ENCODE results near the gene ROBO4. TPM values are rescaled to one million over a fixed set of nuclear protein-coding genes. Genes with fewer than 3 reads are reported as not detected.

The ROBO4 gene
- polyA plus RNA-seq, 1 donor = 5.1 TPM

GRCh38 chr11:124890151-124890550 is 7.5 kb downstream of the ROBO4 start:
- peaks cover 24% of the 10 kb centered on the region for H3K27me3 ChIP-seq (ENCODE audit: control insufficient read depth, insufficient read depth, low read length)
- H3K9me3 ChIP-seq (ENCODE audit: control insufficient read depth, low read depth, low read length) = no peaks in the 10 kb centered on the region
- H3K4me3 ChIP-seq (ENCODE audit: low read length) = no peak overlapping the region
- H3K36me3 ChIP-seq (ENCODE audit: control insufficient read depth, insufficient read depth, low read length) = no peaks in the 10 kb centered on the region
- no peak overlapping the region for H3K27ac ChIP-seq (ENCODE audit: low read length)
- 100% methylated on average over 1 of the region's 2 CpGs for WGBS (ENCODE audit: insufficient coverage, low lambda C conversion rate)
- H3K4me1 ChIP-seq (ENCODE audit: control insufficient read depth, insufficient read depth, low read length) = no peaks in the 10 kb centered on the region
- DNase-seq = no peak

- DNase-seq = no peak
- WGBS (ENCODE audit: insufficient coverage, low lambda C conversion rate) = 100% methylated on average over 1 of the region's 2 CpGs
- H3K4me3 ChIP-seq (ENCODE audit: low read length) = no peak overlapping the region
- no peaks in the 10 kb centered on the region for H3K36me3 ChIP-seq (ENCODE audit: control insufficient read depth, insufficient read depth, low read length)
- no peaks in the 10 kb centered on the region for H3K9me3 ChIP-seq (ENCODE audit: control insufficient read depth, low read depth, low read length)
- H3K27me3 ChIP-seq (ENCODE audit: control insufficient read depth, insufficient read depth, low read length) = peaks cover 26% of the 10 kb centered on the region
- H3K27ac ChIP-seq (ENCODE audit: low read length) = no peak overlapping the region
- H3K4me1 ChIP-seq (ENCODE audit: control insufficient read depth, insufficient read depth, low read length) = no peaks in the 10 kb centered on the region
These were observed 8.2 kb downstream of the ROBO4 start for GRCh38 chr11:124889191-124890091.

DNA sequence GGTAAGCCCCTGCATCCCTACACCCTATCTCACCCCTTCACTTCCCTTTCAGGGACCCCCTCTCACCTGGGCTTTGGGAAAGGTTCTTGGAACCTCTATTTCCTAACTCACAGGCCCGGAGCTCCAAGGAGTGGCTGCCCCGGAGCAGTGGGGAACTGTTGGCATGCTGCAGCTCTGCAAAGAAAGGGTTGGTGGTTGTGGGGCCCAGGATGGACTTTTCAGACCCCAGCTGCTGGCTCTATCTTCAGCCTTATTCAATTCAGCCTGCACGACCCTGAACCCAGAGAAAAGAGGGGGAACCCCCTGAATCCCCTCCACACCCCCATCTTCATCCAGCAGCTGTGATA is 10.0 kb downstream of the ROBO4 start:
- no CpG with 5 or more reads among the region's 3 CpGs for WGBS (ENCODE audit: insufficient coverage, low lambda C conversion rate)
- H3K27ac ChIP-seq (ENCODE audit: low read length) = no peak overlapping the region
- no peaks in the 10 kb centered on the region for H3K4me1 ChIP-seq (ENCODE audit: control insufficient read depth, insufficient read depth, low read length)
- DNase-seq = no peak
- no peaks in the 10 kb centered on the region for H3K9me3 ChIP-seq (ENCODE audit: control insufficient read depth, low read depth, low read length)
- H3K36me3 ChIP-seq (ENCODE audit: control insufficient read depth, insufficient read depth, low read length) = no peaks in the 10 kb centered on the region
- peaks cover 21% of the 10 kb centered on the region for H3K27me3 ChIP-seq (ENCODE audit: control insufficient read depth, insufficient read depth, low read length)
- H3K4me3 ChIP-seq (ENCODE audit: low read length) = no peak overlapping the region

DNA sequence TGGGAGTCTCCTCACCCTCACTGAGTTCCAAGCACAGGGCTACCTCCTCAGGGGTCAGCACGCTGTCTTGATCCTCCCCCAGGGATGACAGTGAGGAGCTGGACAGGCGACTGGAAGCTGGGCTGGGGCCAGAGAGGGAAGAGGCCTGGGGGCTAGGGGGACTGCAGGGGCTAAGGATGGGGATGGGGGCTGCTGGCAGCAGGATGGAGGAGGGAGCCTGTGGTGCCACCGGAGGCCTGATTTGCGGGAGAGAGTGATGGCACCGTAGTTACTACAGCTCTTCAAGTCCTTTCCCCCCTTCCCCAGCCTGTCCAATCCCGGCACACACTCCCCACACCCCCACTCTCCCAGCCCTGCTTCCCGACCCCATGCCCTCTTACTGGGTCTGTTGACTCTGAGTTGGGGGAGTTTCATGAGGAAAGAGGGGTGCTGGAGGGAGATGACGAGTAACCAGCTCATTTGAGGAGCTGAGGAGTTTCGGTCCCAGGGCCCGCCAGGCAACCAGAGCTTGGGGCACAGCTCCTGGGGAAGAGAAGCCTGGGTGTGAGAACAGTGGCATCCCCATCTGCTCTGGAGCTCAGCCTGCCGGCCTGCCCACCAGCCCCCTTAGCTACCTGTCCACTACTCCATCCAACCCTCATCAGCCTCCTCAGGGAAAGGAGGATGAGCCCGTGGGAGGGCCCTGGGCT is 10.5 kb downstream of the ROBO4 start:
- Histone ChIP-seq H3K27ac (ENCODE audit: low read length) (no peak overlapping the region), H3K9me3 (ENCODE audit: control insufficient read depth, low read depth, low read length) (no peaks in the 10 kb centered on the region), H3K36me3 (ENCODE audit: control insufficient read depth, insufficient read depth, low read length) (no peaks in the 10 kb centered on the region), H3K4me3 (ENCODE audit: low read length) (no peak overlapping the region), H3K4me1 (ENCODE audit: control insufficient read depth, insufficient read depth, low read length) (no peaks in the 10 kb centered on the region), H3K27me3 (ENCODE audit: control insufficient read depth, insufficient read depth, low read length) (peaks cover 19% of the 10 kb centered on the region)
- no peak for DNase-seq
- WGBS (ENCODE audit: insufficient coverage, low lambda C conversion rate) = no CpG with 5 or more reads among the region's 12 CpGs

GRCh38 chr11:124886476-124886875 is 11.2 kb downstream of the ROBO4 start:
- H3K4me3 ChIP-seq (ENCODE audit: low read length) = no peak overlapping the region
- no peak overlapping the region for H3K27ac ChIP-seq (ENCODE audit: low read length)
- H3K27me3 ChIP-seq (ENCODE audit: control insufficient read depth, insufficient read depth, low read length) = peaks cover 18% of the 10 kb centered on the region
- no peaks in the 10 kb centered on the region for H3K9me3 ChIP-seq (ENCODE audit: control insufficient read depth, low read depth, low read length)
- no CpG with 5 or more reads among the region's 11 CpGs for WGBS (ENCODE audit: insufficient coverage, low lambda C conversion rate)
- H3K36me3 ChIP-seq (ENCODE audit: control insufficient read depth, insufficient read depth, low read length) = no peaks in the 10 kb centered on the region
- H3K4me1 ChIP-seq (ENCODE audit: control insufficient read depth, insufficient read depth, low read length) = no peaks in the 10 kb centered on the region
- no peak for DNase-seq

DNA sequence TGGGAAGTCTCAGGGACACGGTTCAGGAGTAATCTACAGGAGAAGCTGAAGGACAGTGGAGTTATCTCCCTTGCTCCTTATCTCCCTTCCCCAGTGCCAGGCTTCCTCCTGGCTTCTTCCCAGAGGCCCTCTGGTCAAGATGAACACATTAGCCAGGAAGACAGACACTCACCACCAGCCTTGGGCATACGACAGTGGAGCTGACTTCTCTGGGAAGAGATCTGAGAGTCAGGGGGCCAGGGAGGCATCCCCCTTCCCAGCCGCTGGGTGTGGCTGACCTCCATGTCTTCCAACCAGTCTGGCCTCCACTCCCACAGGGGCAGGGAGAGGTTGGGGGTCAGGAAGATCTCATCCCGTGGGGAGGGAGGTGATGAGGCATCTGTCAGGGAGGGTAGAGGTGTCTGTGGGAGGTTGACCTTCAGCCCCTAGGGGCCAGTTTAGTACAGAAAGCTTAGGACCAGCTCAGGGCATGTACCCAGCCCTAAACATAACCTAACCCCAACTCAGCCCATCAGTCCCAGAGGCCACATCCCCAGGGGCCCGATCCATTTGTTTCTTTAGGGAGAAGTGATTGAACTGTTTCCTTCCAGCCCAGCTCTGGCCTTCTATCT is 12.7 kb downstream of the ROBO4 start:
- H3K9me3 ChIP-seq (ENCODE audit: control insufficient read depth, low read depth, low read length) = no peaks in the 10 kb centered on the region
- no peaks in the 10 kb centered on the region for H3K4me1 ChIP-seq (ENCODE audit: control insufficient read depth, insufficient read depth, low read length)
- no CpG with 5 or more reads among the region's 5 CpGs for WGBS (ENCODE audit: insufficient coverage, low lambda C conversion rate)
- H3K36me3 ChIP-seq (ENCODE audit: control insufficient read depth, insufficient read depth, low read length) = no peaks in the 10 kb centered on the region
- no peak overlapping the region for H3K4me3 ChIP-seq (ENCODE audit: low read length)
- H3K27ac ChIP-seq (ENCODE audit: low read length) = no peak overlapping the region
- no peak for DNase-seq
- peaks cover 13% of the 10 kb centered on the region for H3K27me3 ChIP-seq (ENCODE audit: control insufficient read depth, insufficient read depth, low read length)

DNA sequence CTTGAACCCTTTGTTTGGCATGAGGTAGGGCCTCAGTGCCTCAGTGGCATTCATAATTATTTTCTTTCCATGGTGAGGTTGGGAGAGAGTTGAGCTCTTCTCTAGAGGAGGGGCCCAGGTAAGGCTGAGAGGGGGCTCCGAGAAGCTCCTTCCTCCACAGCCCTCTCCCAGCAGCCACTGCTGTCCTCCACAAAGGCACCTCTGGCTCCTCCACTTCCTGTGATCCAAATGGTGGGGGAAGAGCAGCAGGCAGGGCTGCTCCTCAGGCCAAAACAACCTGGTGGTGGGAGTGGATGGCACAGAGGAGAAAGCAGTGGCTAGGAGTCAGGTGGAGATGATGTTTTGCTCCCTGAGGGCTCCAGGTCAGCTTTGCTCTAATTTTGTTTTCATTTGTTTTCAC is 13.3 kb downstream of the ROBO4 start:
- no peak overlapping the region for H3K4me3 ChIP-seq (ENCODE audit: low read length)
- DNase-seq = no peak
- WGBS (ENCODE audit: insufficient coverage, low lambda C conversion rate) = no CpG with 5 or more reads among the region's 1 CpG
- no peaks in the 10 kb centered on the region for H3K36me3 ChIP-seq (ENCODE audit: control insufficient read depth, insufficient read depth, low read length)
- H3K27ac ChIP-seq (ENCODE audit: low read length) = no peak overlapping the region
- peaks cover 10% of the 10 kb centered on the region for H3K27me3 ChIP-seq (ENCODE audit: control insufficient read depth, insufficient read depth, low read length)
- H3K4me1 ChIP-seq (ENCODE audit: control insufficient read depth, insufficient read depth, low read length) = no peaks in the 10 kb centered on the region
- H3K9me3 ChIP-seq (ENCODE audit: control insufficient read depth, low read depth, low read length) = no peaks in the 10 kb centered on the region

GRCh38 chr11:124882339-124883071 is 15.2 kb downstream of the ROBO4 start:
- Histone ChIP-seq H3K4me3 (ENCODE audit: low read length) (no peak overlapping the region), H3K9me3 (ENCODE audit: control insufficient read depth, low read depth, low read length) (no peaks in the 10 kb centered on the region), H3K27me3 (ENCODE audit: control insufficient read depth, insufficient read depth, low read length) (peaks cover 15% of the 10 kb centered on the region), H3K4me1 (ENCODE audit: control insufficient read depth, insufficient read depth, low read length) (no peaks in the 10 kb centered on the region), H3K36me3 (ENCODE audit: control insufficient read depth, insufficient read depth, low read length) (no peaks in the 10 kb centered on the region), H3K27ac (ENCODE audit: low read length) (no peak overlapping the region)
- WGBS (ENCODE audit: insufficient coverage, low lambda C conversion rate) = no CpG with 5 or more reads among the region's 11 CpGs
- DNase-seq = no peak

DNA sequence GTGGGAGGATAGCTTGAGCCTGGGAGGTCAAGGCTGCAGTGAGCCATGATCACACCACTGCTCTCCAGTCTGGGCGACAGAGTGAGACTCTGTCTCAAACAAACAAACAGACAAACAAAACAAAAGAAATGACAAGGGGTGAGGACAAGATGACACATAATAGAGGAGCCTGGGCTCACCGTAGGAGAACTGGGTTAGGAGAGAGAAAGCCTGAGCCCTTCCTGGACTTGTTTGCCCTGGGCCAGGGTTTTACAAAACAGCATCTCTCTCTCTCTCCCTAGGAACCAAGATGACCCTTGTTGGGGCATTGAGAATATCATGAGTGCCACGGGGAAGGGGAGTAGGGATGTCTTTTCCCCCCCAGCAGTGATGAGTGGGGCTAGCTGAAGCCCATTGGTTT is 16.7 kb downstream of the ROBO4 start:
- DNase-seq = no peak
- Histone ChIP-seq H3K36me3 (ENCODE audit: control insufficient read depth, insufficient read depth, low read length) (no peaks in the 10 kb centered on the region), H3K4me3 (ENCODE audit: low read length) (no peak overlapping the region), H3K9me3 (ENCODE audit: control insufficient read depth, low read depth, low read length) (peaks cover 2% of the 10 kb centered on the region), H3K4me1 (ENCODE audit: control insufficient read depth, insufficient read depth, low read length) (peaks cover 6% of the 10 kb centered on the region), H3K27me3 (ENCODE audit: control insufficient read depth, insufficient read depth, low read length) (peaks cover 22% of the 10 kb centered on the region), H3K27ac (ENCODE audit: low read length) (no peak overlapping the region)
- WGBS (ENCODE audit: insufficient coverage, low lambda C conversion rate) = no CpG with 5 or more reads among the region's 3 CpGs

- Histone ChIP-seq H3K27me3 (ENCODE audit: control insufficient read depth, insufficient read depth, low read length) (peaks cover 29% of the 10 kb centered on the region), H3K4me3 (ENCODE audit: low read length) (no peak overlapping the region), H3K4me1 (ENCODE audit: control insufficient read depth, insufficient read depth, low read length) (peaks cover 6% of the 10 kb centered on the region), H3K36me3 (ENCODE audit: control insufficient read depth, insufficient read depth, low read length) (no peaks in the 10 kb centered on the region), H3K27ac (ENCODE audit: low read length) (no peak overlapping the region), H3K9me3 (ENCODE audit: control insufficient read depth, low read depth, low read length) (peaks cover 2% of the 10 kb centered on the region)
- no peak for DNase-seq
- WGBS (ENCODE audit: insufficient coverage, low lambda C conversion rate) = 100% methylated on average over 2 of the region's 10 CpGs
These were observed 17.4 kb downstream of the ROBO4 start for GRCh38 chr11:124880290-124880611.
